ENCODE measurements around the gene BACH1. TPM values are rescaled to one million over a fixed set of nuclear protein-coding genes. Genes with fewer than 3 reads are reported as not detected.

The BACH1 gene
- total and polyA plus RNA-seq, 10 of the 15 experiments (the other 5 are each of a cell fraction or from before 2014, with no cell fraction given): 3.2 to 25.7 (median 10.5) TPM

GRCh38 chr21:29289317-29289716, 9.4 kb upstream of the BACH1 start:
- ChIA-PET RAD21 (ENCODE audit: unreplicated experiment) (interaction anchor here (1.2 to 16.3 kb wide), 2 partner anchors 44 to 55 kb away, joined by 3 to 257 read pairs; no protein-coding TSS in a partner anchor), SMC1A (ENCODE audit: uncharacterized antibody, unreplicated experiment) (interaction anchor here (1.3 to 17.9 kb wide), 4 partner anchors 11 to 87 kb away, joined by 3 to 297 read pairs (median 8); no protein-coding TSS in a partner anchor), POLR2A (no interaction called here), CTCF (interaction anchor here (0.8 to 1.5 kb wide), 6 partner anchors 13 to 126 kb away, joined by 3 to 6 read pairs (median 3); no protein-coding TSS in a partner anchor)
- Histone ChIP-seq H3K9ac (ENCODE audit: control insufficient read depth, insufficient read depth, low read length) (no peak overlapping the region), H2AFZ (ENCODE audit: control insufficient read depth, low read depth, low read length) (no peak overlapping the region), H3K4me1 (ENCODE audit: control insufficient read depth, insufficient read depth, low read length) (peaks cover 8% of the 10 kb centered on the region), H4K20me1 (ENCODE audit: control insufficient read depth, insufficient read depth) (no peaks in the 10 kb centered on the region), H3K4me2 (ENCODE audit: control insufficient read depth, insufficient read depth) (no peak overlapping the region), H3K27ac (ENCODE audit: control insufficient read depth, insufficient read depth) (no peak overlapping the region), H3K9me3 (replicated peaks; ENCODE audit: control insufficient read depth, insufficient read depth, low read length) (no peaks in the 10 kb centered on the region), H3K4me3 (no peak overlapping the region), H3K36me3 (ENCODE audit: control insufficient read depth in 2 of 2, insufficient read depth in 2 of 2, low read length in 1 of 2) (no peaks in the 10 kb centered on the region), H3K79me2 (ENCODE audit: control insufficient read depth, insufficient read depth, low read length) (no peaks in the 10 kb centered on the region), H3K27me3 (replicated peaks in 1 of 2; ENCODE audit: control insufficient read depth in 2 of 2, insufficient read depth in 2 of 2, low read length in 1 of 2) (no peaks in the 10 kb centered on the region)
- FAIRE-seq: no peak
- no TSS peak for BruUV-seq (replicated peaks)
- in situ Hi-C loops (cut with MboI): no loop called here
- WGBS (ENCODE audit: insufficient coverage, insufficient replicate concordance, low lambda C conversion rate, missing lambda C conversion rate): 93% methylated on average over 4 of the region's 4 CpGs
- TF ChIP-seq CHD4 (IDR thresholded peaks at IDR 0.05): no peak
- TF ChIP-seq MTA2 (IDR thresholded peaks at IDR 0.05; ENCODE audit: low read depth): no peak
- TF ChIP-seq BCLAF1 (IDR thresholded peaks at IDR 0.05): no peak
- no peak for TF ChIP-seq ETV6 (conservative IDR thresholded peaks at IDR 0.05 in 1 of 2, IDR thresholded peaks at IDR 0.05 in 1 of 2; ENCODE audit: borderline replicate concordance in 1 of 2, low read depth in 1 of 2)
- no peak for TF ChIP-seq E2F4 (IDR thresholded peaks at IDR 0.05; ENCODE audit: low read depth, low read length)
- TF ChIP-seq ZNF622 (IDR thresholded peaks at IDR 0.05): no peak
- TF ChIP-seq MXI1 (IDR thresholded peaks at IDR 0.05; ENCODE audit: low read depth, low read length): no peak
- no peak for TF ChIP-seq ZSCAN29 (IDR thresholded peaks at IDR 0.05)
- no peak for TF ChIP-seq ZBTB33 (IDR thresholded peaks at IDR 0.05)
- TF ChIP-seq EGR1 (IDR thresholded peaks at IDR 0.05; ENCODE audit: borderline replicate concordance in 1 of 2, low read depth in 2 of 2, low read length in 2 of 2): no peak
- no peak for TF ChIP-seq STAT1 (conservative IDR thresholded peaks at IDR 0.05)
- TF ChIP-seq ATF7 (IDR thresholded peaks at IDR 0.05; ENCODE audit: low read depth): no peak
- TF ChIP-seq BRCA1 (IDR thresholded peaks at IDR 0.05; ENCODE audit: low read depth, low read length): no peak
- no peak for TF ChIP-seq MLLT1 (IDR thresholded peaks at IDR 0.05)
- TF ChIP-seq CHD2 (IDR thresholded peaks at IDR 0.05; ENCODE audit: borderline replicate concordance, low read depth, low read length): no peak
- TF ChIP-seq LARP7 (IDR thresholded peaks at IDR 0.05): no peak
- no peak for TF ChIP-seq BACH1 (IDR thresholded peaks at IDR 0.05; ENCODE audit: borderline replicate concordance)
- DNase-seq (ENCODE audit: low read depth, low spot score): no peak
- ATAC-seq: no peak
- intact Hi-C loops (cut with micrococcal nuclease; ENCODE audit: unreplicated experiment): no loop called here

Data from GM12878 (cell line).